Activated T-cell treated with anti-CD3 and anti-CD28 coated beads, Interleukin-2, amount 50 U/mL, for 48 hours (primary cell): Measurements from ENCODE around the gene ARHGEF19.
"Not testable (repeated sequence)": the region's sequence is repeated elsewhere in the genome, so short reads cannot be mapped to it uniquely, and the experiment has no call there.

Experiments used
- DNase-seq, 2 experiments: peaks; one replicate each; pipeline ENCODE4 v3.0.0-alpha.2; 2020

The ARHGEF19 gene

GRCh38 chr1:16218674-16219071 is 6.2 kb upstream of the ARHGEF19 start:
- DNase-seq = no peak

GRCh38 chr1:16218014-16218673 is 5.7 kb upstream of the ARHGEF19 start:
- no peak for DNase-seq

- DNase-seq = peak; percentile 94 to 97
Measured at GRCh38 chr1:16217061-16217785, 4.8 kb upstream of the ARHGEF19 start.

GRCh38 chr1:16215882-16216753 is 3.7 kb upstream of the ARHGEF19 start:
- peak; percentile 80 to 83 for DNase-seq

GRCh38 chr1:16215240-16215639 is 2.8 kb upstream of the ARHGEF19 start:
- DNase-seq = not testable (repeated sequence)

- not testable (repeated sequence) for DNase-seq
Measured at GRCh38 chr1:16213544-16213943, 1.1 kb upstream of the ARHGEF19 start.

GRCh38 chr1:16213013-16213412 is 561 bp upstream of the ARHGEF19 start:
- no peak for DNase-seq

- no peak for DNase-seq
Measured at GRCh38 chr1:16211824-16212223, 628 bp downstream of the ARHGEF19 start.

GRCh38 chr1:16210581-16210980 is 1.9 kb downstream of the ARHGEF19 start:
- DNase-seq = no peak

- DNase-seq = no peak
Measured at GRCh38 chr1:16209847-16210407, 2.5 kb downstream of the ARHGEF19 start.

GRCh38 chr1:16209132-16209846 is 3.2 kb downstream of the ARHGEF19 start:
- DNase-seq = no peak

GRCh38 chr1:16208270-16208987 is 4.0 kb downstream of the ARHGEF19 start:
- no peak for DNase-seq

- DNase-seq = no peak
Measured at GRCh38 chr1:16207318-16208269, 4.9 kb downstream of the ARHGEF19 start.

- DNase-seq = peak; percentile 94 to 96
Measured at GRCh38 chr1:16206547-16207317, 5.7 kb downstream of the ARHGEF19 start.

GRCh38 chr1:16205891-16206546 is 6.4 kb downstream of the ARHGEF19 start:
- DNase-seq = no peak

GRCh38 chr1:16205334-16205671 is 7.1 kb downstream of the ARHGEF19 start:
- no peak for DNase-seq

- DNase-seq = peak; percentile 46 to 64
Measured at GRCh38 chr1:16204634-16205333, 7.7 kb downstream of the ARHGEF19 start.

- no peak for DNase-seq
Measured at GRCh38 chr1:16204216-16204615, 8.2 kb downstream of the ARHGEF19 start.

GRCh38 chr1:16203550-16203949 is 8.9 kb downstream of the ARHGEF19 start:
- no peak for DNase-seq
